ENCODE measurements around the gene RAD51B.

DNA sequence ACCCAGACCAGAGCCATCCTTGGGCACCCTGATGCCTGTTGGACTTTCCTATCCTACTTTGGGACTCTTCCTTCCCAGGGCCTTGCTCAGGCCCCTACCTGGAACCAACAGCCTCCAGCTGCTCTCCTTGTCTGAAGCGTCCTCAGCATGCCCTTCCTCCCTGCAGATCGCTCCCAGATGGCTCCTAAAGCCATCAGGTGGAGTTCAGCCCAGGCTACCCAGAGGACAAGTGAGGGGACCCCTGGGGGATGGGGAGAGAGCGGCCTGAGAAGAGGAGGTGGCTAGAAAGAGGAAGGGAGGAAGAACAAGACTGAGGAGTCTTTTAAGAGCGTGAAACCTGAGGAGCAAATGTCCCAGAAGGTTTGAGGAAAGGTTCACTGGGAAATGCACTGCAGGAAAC lies 736.7 kb downstream of the RAD51B start:
- no peak for TF ChIP-seq POLR2A (IDR thresholded peaks at IDR 0.05)
- TF ChIP-seq, protein P1, sequence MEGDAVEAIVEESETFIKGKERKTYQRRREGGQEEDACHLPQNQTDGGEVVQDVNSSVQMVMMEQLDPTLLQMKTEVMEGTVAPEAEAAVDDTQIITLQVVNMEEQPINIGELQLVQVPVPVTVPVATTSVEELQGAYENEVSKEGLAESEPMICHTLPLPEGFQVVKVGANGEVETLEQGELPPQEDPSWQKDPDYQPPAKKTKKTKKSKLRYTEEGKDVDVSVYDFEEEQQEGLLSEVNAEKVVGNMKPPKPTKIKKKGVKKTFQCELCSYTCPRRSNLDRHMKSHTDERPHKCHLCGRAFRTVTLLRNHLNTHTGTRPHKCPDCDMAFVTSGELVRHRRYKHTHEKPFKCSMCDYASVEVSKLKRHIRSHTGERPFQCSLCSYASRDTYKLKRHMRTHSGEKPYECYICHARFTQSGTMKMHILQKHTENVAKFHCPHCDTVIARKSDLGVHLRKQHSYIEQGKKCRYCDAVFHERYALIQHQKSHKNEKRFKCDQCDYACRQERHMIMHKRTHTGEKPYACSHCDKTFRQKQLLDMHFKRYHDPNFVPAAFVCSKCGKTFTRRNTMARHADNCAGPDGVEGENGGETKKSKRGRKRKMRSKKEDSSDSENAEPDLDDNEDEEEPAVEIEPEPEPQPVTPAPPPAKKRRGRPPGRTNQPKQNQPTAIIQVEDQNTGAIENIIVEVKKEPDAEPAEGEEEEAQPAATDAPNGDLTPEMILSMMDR (IDR thresholded peaks at IDR 0.05), result no peak
